Renal cortical epithelial cell (primary cell): Measurements from ENCODE around the gene STK17B. TPM values are rescaled to one million over a fixed set of nuclear protein-coding genes. Genes with fewer than 3 reads are reported as not detected.
A peak's percentile ranks its signal among the peaks of the same experiment; 100 is the strongest.
"Not testable (repeated sequence)": the region's sequence is repeated elsewhere in the genome, so short reads cannot be mapped to it uniquely, and the experiment has no call there.

Source experiments
- DNase-seq: peaks from one replicate; pipeline ENCODE4 v3.0.0-alpha.2; 2011; ENCODE audit warnings: low read depth
- total RNA-seq: library from RNA; depleted of rRNA; stranded (reverse); fragments of >200 nt; gene quantifications from 2 replicates; pipeline ENCODE4 v1.2.3, GENCODE V29; 2014

STK17B gene
- total RNA-seq, 1 donor from 2014 or later = 21.5 TPM

GRCh38 chr2:196113061-196113974 lies 58.1 kb downstream of the STK17B start:
- peak; percentile 97 for DNase-seq

GRCh38 chr2:196112418-196113034 lies 58.9 kb downstream of the STK17B start:
- peak; percentile 99 for DNase-seq

GRCh38 chr2:196108604-196109003 lies 62.8 kb downstream of the STK17B start:
- no peak for DNase-seq

- peak; percentile 29 for DNase-seq
These were observed 65.4 kb downstream of the STK17B start for GRCh38 chr2:196105951-196106350.

- DNase-seq = peak; percentile 36
These were observed 67.3 kb downstream of the STK17B start for GRCh38 chr2:196104066-196104465.

GRCh38 chr2:196103626-196104025 lies 67.8 kb downstream of the STK17B start:
- DNase-seq = no peak

GRCh38 chr2:196101325-196101991 lies 69.9 kb downstream of the STK17B start:
- peak; percentile 31 for DNase-seq

- DNase-seq = no peak
These were observed 71.5 kb downstream of the STK17B start for GRCh38 chr2:196099916-196100315.

- DNase-seq = no peak
These were observed 73.3 kb downstream of the STK17B start for GRCh38 chr2:196097864-196098660.

- no peak for DNase-seq
These were observed 74.2 kb downstream of the STK17B start for GRCh38 chr2:196096982-196097745.

- DNase-seq = no peak
These were observed 75.1 kb downstream of the STK17B start for GRCh38 chr2:196096264-196096663.

GRCh38 chr2:196089448-196089847 lies 81.9 kb downstream of the STK17B start:
- not testable (repeated sequence) for DNase-seq

- peak; percentile 56 for DNase-seq
These were observed 83.2 kb downstream of the STK17B start for GRCh38 chr2:196088203-196088602.

- DNase-seq = no peak
These were observed 84.6 kb downstream of the STK17B start for GRCh38 chr2:196086517-196087368.

GRCh38 chr2:196083601-196084000 lies 87.8 kb downstream of the STK17B start:
- no peak for DNase-seq

Other genes with a start within 250 kb of the STK17B start
- 1.0 and 7.9 TPM in 2 replicates for gene DNAH7, start 102.7 kb downstream of the STK17B start, total RNA-seq